Activated CD4-positive, alpha-beta T cell treated with anti-CD3 and anti-CD28 coated beads for 36 hours (primary cell): ENCODE measurements around the gene SPTA1. TPM values are rescaled to one million over a fixed set of nuclear protein-coding genes. Genes with fewer than 3 reads are reported as not detected.
"Not testable (repeated sequence)": the region's sequence is repeated elsewhere in the genome, so short reads cannot be mapped to it uniquely, and the experiment has no call there.

ENCODE experiments used
- ATAC-seq: fragments of 200-7000 bp; cut with Tn5 transposase; one replicate; pipeline ENCODE4 v1.10.0; 2021; ENCODE audit warnings: mild to moderate bottlenecking, moderate library complexity
- CTCF ChIA-PET: fragments of 350-600 bp; sonication (Branson Sonifier 250); formaldehyde crosslinking; loops from one replicate; lab custom pipeline; 2021; ENCODE audit warnings: antibody characterized with exemption; lab: Charles Lee
- POLR2A ChIA-PET: fragments of 350-600 bp; sonication (Branson Sonifier 250); formaldehyde crosslinking; loops from one replicate; lab custom pipeline; 2021; ENCODE audit warnings: antibody characterized with exemption, inconsistent platforms; lab: Charles Lee
- DNase-seq: peaks from one replicate; pipeline ENCODE4 v3.0.0-alpha.2; 2020
- H3K27ac Mint-ChIP-seq: one replicate; pipeline ENCODE4 v1.8.0; 2021; ENCODE audit warnings: mixed read lengths
- H3K27me3 Mint-ChIP-seq: one replicate; pipeline ENCODE4 v1.8.0; 2021; ENCODE audit warnings: mixed read lengths
- H3K36me3 Mint-ChIP-seq: one replicate; pipeline ENCODE4 v1.8.0; 2021; ENCODE audit warnings: low read depth, mixed read lengths
- H3K4me1 Mint-ChIP-seq: one replicate; pipeline ENCODE4 v1.8.0; 2021; ENCODE audit warnings: mixed read lengths
- H3K4me3 Mint-ChIP-seq: one replicate; pipeline ENCODE4 v1.8.0; 2021; ENCODE audit warnings: mild to moderate bottlenecking, moderate library complexity, mixed read lengths
- H3K9me3 Mint-ChIP-seq: one replicate; pipeline ENCODE4 v1.8.0; 2021; ENCODE audit warnings: low read depth, mixed read lengths
- intact Hi-C, 2 experiments: fragments of 100-400 bp; cut with DNase I in 1 of 2; cut with micrococcal nuclease in 1 of 2; formaldehyde crosslinking; loops; one replicate each; pipeline versions ENCODE4 v1.14.2 to v1.15.1; 2022 to 2024; cut with DNase I, micrococcal nuclease
- total RNA-seq, 2 experiments: library from RNA; stranded (reverse); gene quantifications; one replicate each; pipeline ENCODE4 v1.2.3, GENCODE V29; 2021

Gene SPTA1
- total RNA-seq, 2 experiments from 2014 or later = not detected

GRCh38 chr1:158714754-158715153 lies 28.2 kb upstream of the SPTA1 start:
- DNase-seq = no peak
- no peaks in the 10 kb centered on the region for H3K36me3 Mint-ChIP-seq
- POLR2A ChIA-PET = no interaction called here
- intact Hi-C loops = no loop called here
- peaks cover 26% of the 10 kb centered on the region for H3K27me3 Mint-ChIP-seq
- CTCF ChIA-PET = no interaction called here
- peaks cover 5% of the 10 kb centered on the region for H3K4me1 Mint-ChIP-seq
- H3K27ac Mint-ChIP-seq = no peak overlapping the region
- H3K4me3 Mint-ChIP-seq = no peak overlapping the region
- ATAC-seq = no peak
- no peaks in the 10 kb centered on the region for H3K9me3 Mint-ChIP-seq

- H3K27me3 Mint-ChIP-seq = peaks cover 19% of the 10 kb centered on the region
- no peaks in the 10 kb centered on the region for H3K4me1 Mint-ChIP-seq
- DNase-seq (no peak), ATAC-seq (no peak)
- CTCF ChIA-PET = no interaction called here
- no peaks in the 10 kb centered on the region for H3K36me3 Mint-ChIP-seq
- POLR2A ChIA-PET = no interaction called here
- H3K4me3 Mint-ChIP-seq = no peak overlapping the region
- H3K9me3 Mint-ChIP-seq = no peaks in the 10 kb centered on the region
- no peak overlapping the region for H3K27ac Mint-ChIP-seq
- intact Hi-C loops = no loop called here
These were observed 24.6 kb upstream of the SPTA1 start for GRCh38 chr1:158711098-158711497.

- intact Hi-C loops = no loop called here
- POLR2A ChIA-PET = no interaction called here
- Mint-ChIP-seq H3K27me3 (peaks cover 5% of the 10 kb centered on the region), H3K4me1 (no peaks in the 10 kb centered on the region), H3K4me3 (no peak overlapping the region), H3K27ac (no peak overlapping the region), H3K36me3 (no peaks in the 10 kb centered on the region), H3K9me3 (no peaks in the 10 kb centered on the region)
- DNase-seq (no peak), ATAC-seq (no peak)
- CTCF ChIA-PET = no interaction called here
These were observed 19.6 kb upstream of the SPTA1 start for GRCh38 chr1:158706096-158706495.

GRCh38 chr1:158700552-158700951 lies 14.0 kb upstream of the SPTA1 start, which contains the start of gene OR6K2:
Gene OR6K2, minus strand, starts transcription at chr1:158700652. Its CDS starts 0 bp downstream, at chr1:158700652.
- Mint-ChIP-seq H3K9me3 (no peaks in the 10 kb centered on the region), H3K4me3 (no peak within 1 kb of the TSS), H3K36me3 (no peaks in the 10 kb centered on the region), H3K27ac (no peak within 1 kb of the TSS), H3K4me1 (no peaks in the 10 kb centered on the region), H3K27me3 (peaks cover 2% of the 10 kb centered on the region)
- ATAC-seq (no peak), DNase-seq (no peak)
- intact Hi-C loops = no loop called here
- ChIA-PET CTCF (no interaction called here), POLR2A (no interaction called here)

GRCh38 chr1:158694596-158694995 lies 8.1 kb upstream of the SPTA1 start:
- Mint-ChIP-seq H3K36me3 (no peaks in the 10 kb centered on the region), H3K9me3 (no peaks in the 10 kb centered on the region), H3K4me3 (no peak overlapping the region), H3K27me3 (peaks cover 7% of the 10 kb centered on the region), H3K4me1 (no peaks in the 10 kb centered on the region), H3K27ac (no peak overlapping the region)
- CTCF ChIA-PET = no interaction called here
- POLR2A ChIA-PET = no interaction called here
- ATAC-seq = no peak
- intact Hi-C loops = no loop called here
- DNase-seq = no peak

GRCh38 chr1:158692356-158692755 lies 5.8 kb upstream of the SPTA1 start:
- POLR2A ChIA-PET = no interaction called here
- CTCF ChIA-PET = no interaction called here
- ATAC-seq (no peak), DNase-seq (no peak)
- Mint-ChIP-seq H3K27me3 (peaks cover 8% of the 10 kb centered on the region), H3K4me1 (no peaks in the 10 kb centered on the region), H3K36me3 (no peaks in the 10 kb centered on the region), H3K9me3 (peaks cover 2% of the 10 kb centered on the region), H3K4me3 (no peak overlapping the region), H3K27ac (no peak overlapping the region)
- intact Hi-C loops = no loop called here

GRCh38 chr1:158691907-158692306 lies 5.4 kb upstream of the SPTA1 start:
- Mint-ChIP-seq H3K27me3 (peaks cover 10% of the 10 kb centered on the region), H3K27ac (no peak overlapping the region), H3K36me3 (no peaks in the 10 kb centered on the region), H3K4me1 (no peaks in the 10 kb centered on the region), H3K9me3 (peaks cover 2% of the 10 kb centered on the region), H3K4me3 (no peak overlapping the region)
- intact Hi-C loops = no loop called here
- ATAC-seq (no peak), DNase-seq (no peak)
- ChIA-PET CTCF (no interaction called here), POLR2A (no interaction called here)

DNA sequence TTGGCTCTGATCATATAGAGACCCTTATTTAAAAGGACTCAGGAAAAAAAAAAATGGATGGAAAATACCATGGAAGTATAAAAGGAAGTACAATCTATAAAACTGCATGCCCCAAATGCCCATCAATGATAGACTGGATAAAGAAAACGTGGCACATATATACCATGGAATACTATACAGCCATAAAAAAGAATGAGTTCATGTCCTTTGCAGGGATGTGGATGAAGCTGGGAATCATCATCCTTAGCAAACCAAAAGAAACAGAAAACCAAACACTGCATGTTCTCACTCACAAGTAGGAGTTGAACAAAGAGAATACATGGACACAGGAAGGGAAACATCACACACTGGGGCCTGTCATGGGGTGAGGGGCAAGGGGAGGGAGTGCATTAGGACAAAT lies 4.6 kb upstream of the SPTA1 start:
- ATAC-seq, POLR2A ChIA-PET, DNase-seq, H3K9me3 Mint-ChIP-seq, CTCF ChIA-PET, H3K27ac Mint-ChIP-seq, H3K4me1 Mint-ChIP-seq, H3K4me3 Mint-ChIP-seq, H3K36me3 Mint-ChIP-seq, intact Hi-C loops: not testable (repeated sequence)
- H3K27me3 Mint-ChIP-seq = peaks cover 10% of the 10 kb centered on the region

GRCh38 chr1:158689875-158690274 lies 3.4 kb upstream of the SPTA1 start:
- Mint-ChIP-seq H3K27ac (no peak overlapping the region), H3K4me1 (no peaks in the 10 kb centered on the region), H3K36me3 (no peaks in the 10 kb centered on the region), H3K9me3 (peaks cover 2% of the 10 kb centered on the region), H3K4me3 (no peak overlapping the region), H3K27me3 (peaks cover 10% of the 10 kb centered on the region)
- POLR2A ChIA-PET = no interaction called here
- intact Hi-C loops = no loop called here
- no peak for DNase-seq
- no peak for ATAC-seq
- CTCF ChIA-PET = interaction anchor here (0.7 kb wide), 1 partner anchor 207 kb away, joined by 3 read pairs; no protein-coding TSS in a partner anchor

DNA sequence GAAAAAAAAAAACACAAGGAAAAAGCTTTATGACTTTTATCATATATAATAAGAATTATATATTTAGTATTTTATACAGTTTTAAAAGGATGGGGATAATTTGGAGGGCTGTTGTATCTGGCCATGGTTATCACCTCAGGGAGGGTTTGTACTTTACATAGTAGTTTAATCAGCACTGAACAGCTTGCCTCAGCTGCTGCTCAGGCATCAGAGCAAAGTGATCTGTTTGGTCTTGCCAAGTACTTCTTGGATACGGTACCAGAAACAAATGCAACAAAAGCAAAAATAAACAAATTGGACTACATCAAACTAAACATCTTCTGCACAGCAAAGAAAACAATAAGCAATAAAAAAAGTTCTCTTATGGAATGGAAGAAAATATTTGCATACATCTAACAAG lies 2.6 kb upstream of the SPTA1 start:
- Mint-ChIP-seq H3K27ac (no peak overlapping the region), H3K27me3 (peaks cover 11% of the 10 kb centered on the region), H3K4me1 (no peaks in the 10 kb centered on the region), H3K4me3 (no peak overlapping the region), H3K36me3 (no peaks in the 10 kb centered on the region), H3K9me3 (peaks cover 2% of the 10 kb centered on the region)
- ChIA-PET CTCF (interaction anchor here (0.7 kb wide), 1 partner anchor 206 kb away, joined by 3 read pairs; no protein-coding TSS in a partner anchor), POLR2A (no interaction called here)
- DNase-seq = no peak
- no peak for ATAC-seq
- intact Hi-C loops = no loop called here

DNA sequence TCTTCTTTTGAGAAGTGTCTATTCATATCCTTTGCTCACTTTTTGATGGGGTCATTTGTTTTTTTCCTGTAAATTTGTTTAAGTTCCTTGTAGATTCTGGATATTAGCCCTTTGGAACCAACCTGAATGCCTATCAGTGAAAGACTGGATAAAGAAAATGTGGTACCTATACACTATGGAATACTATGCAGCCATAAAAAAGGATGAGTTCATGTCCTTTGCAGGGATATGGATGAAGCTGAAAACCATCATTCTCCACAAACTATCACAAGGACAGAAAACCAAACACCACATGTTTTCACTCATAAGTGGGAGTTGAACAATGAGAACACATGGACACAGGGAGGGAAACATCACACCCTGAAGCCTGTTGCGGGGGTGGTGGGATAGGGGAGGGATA lies 1.8 kb upstream of the SPTA1 start:
- CTCF ChIA-PET, ATAC-seq, H3K4me3 Mint-ChIP-seq, H3K27ac Mint-ChIP-seq, H3K9me3 Mint-ChIP-seq, intact Hi-C loops, POLR2A ChIA-PET, H3K4me1 Mint-ChIP-seq, H3K36me3 Mint-ChIP-seq, DNase-seq: not testable (repeated sequence)
- H3K27me3 Mint-ChIP-seq = peaks cover 12% of the 10 kb centered on the region

- H3K4me1 Mint-ChIP-seq = no peaks in the 10 kb centered on the region
- ChIA-PET CTCF (no interaction called here), POLR2A (no interaction called here)
- DNase-seq (no peak), ATAC-seq (no peak)
- no peak overlapping the region for H3K27ac Mint-ChIP-seq
- intact Hi-C loops = no loop called here
- no peak overlapping the region for H3K4me3 Mint-ChIP-seq
- H3K36me3 Mint-ChIP-seq = no peaks in the 10 kb centered on the region
- peaks cover 18% of the 10 kb centered on the region for H3K27me3 Mint-ChIP-seq
- peaks cover 2% of the 10 kb centered on the region for H3K9me3 Mint-ChIP-seq
These were observed 522 bp upstream of the SPTA1 start for GRCh38 chr1:158687037-158687436.

GRCh38 chr1:158685085-158685484 lies 1.4 kb downstream of the SPTA1 start:
- Mint-ChIP-seq H3K4me1 (no peaks in the 10 kb centered on the region), H3K36me3 (no peaks in the 10 kb centered on the region)

More at GRCh38 chr1:158685085-158685484, 1.4 kb downstream of the SPTA1 start:
- CTCF ChIA-PET = interaction anchor here (0.8 kb wide), 1 partner anchor 54 kb away, joined by 3 read pairs; no protein-coding TSS in a partner anchor
- Mint-ChIP-seq H3K4me3 (no peak overlapping the region), H3K27ac (no peak overlapping the region), H3K27me3 (peaks cover 18% of the 10 kb centered on the region), H3K9me3 (peaks cover 2% of the 10 kb centered on the region)
- ATAC-seq = no peak
- no peak for DNase-seq
- intact Hi-C loops = no loop called here
- POLR2A ChIA-PET = no interaction called here
